Ramos (cell line): ENCODE results near the gene HOXD8.

ENCODE experiments used
- in situ Hi-C: fragments of 300-500 bp; cut with MboI; formaldehyde crosslinking; loops from one replicate; pipeline ENCODE4 v1.14.3; 2022; ENCODE audit warnings: low sequenced_read_pairs; ENCODE audit not compliant: unreplicated experiment

The HOXD8 gene

DNA sequence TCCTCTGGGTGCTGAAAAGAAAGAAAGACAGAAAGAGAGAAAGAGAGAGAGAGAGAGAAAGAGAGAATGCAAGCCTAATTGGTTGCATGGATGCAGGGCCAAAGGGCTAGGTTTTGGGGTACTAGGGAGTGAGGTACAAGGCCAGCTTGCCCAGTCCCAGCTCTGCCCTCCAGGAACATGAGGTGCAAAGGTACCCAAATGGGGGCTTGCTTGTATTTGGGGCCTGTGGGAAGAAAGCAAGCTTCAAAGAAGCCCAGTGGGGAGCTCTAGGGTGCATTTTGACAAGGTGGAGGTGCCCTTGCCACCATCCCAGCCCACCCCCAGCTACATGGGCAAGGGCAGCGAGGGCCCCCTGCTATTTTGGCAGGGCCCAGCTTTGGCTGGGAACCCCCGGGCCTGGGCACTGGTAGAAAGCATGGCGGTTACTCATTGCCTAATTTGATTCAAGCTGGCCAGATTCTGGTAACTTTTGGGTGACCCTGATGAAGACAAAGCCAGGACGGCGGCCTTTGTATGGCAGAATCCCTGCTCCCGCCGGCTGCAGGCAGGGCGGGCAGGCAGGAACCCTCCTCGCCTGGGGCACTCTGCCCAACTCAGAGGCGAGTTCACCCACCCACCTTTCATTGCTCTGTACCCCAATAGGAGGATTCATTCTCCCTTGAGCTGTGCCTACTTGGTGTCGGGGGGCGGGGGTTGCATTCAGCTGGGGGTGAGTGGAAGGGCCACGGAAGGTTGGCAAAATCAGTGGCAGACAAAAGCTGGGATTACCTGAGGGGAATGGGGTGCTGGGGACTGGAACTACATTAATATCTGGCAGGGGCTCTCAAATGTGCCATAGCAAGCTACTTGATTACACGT lies 21.3 kb downstream of the HOXD8 start:
- in situ Hi-C loops: no loop called here

DNA sequence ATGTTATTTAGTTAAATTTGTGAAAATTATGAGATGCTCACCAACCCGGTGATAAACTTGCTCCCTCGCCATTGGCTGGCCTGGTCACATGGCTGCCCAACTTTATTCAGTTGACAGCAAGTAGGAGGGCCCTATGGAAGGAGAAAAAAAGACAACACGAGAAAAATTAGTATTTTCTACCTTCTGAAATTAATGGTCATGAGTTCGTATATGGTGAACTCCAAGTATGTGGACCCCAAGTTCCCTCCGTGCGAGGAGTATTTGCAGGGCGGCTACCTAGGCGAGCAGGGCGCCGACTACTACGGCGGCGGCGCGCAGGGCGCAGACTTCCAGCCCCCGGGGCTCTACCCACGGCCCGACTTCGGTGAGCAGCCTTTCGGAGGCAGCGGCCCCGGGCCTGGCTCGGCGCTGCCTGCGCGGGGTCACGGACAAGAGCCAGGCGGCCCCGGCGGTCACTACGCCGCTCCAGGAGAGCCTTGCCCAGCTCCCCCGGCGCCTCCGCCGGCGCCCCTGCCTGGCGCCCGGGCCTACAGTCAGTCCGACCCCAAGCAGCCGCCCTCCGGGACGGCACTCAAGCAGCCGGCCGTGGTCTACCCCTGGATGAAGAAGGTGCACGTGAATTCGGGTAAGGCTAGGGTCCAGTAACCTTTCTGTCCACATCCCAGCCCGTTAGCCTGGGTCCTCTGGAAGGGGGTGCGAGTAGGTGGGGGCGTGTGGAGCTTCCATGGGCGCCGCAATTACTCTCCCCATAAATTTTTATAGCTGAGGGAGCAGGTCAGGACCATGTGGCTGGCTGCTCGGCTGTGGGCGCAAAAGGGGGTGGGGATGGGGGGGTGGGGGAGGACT lies 22.2 kb downstream of the HOXD8 start, which contains the start of gene HOXD4:
TSS of gene HOXD4 (plus strand) at position 109 of the 846 bp plus-strand sequence. CDS start at position 193, 84 bp downstream.
- in situ Hi-C loops: no loop called here

DNA sequence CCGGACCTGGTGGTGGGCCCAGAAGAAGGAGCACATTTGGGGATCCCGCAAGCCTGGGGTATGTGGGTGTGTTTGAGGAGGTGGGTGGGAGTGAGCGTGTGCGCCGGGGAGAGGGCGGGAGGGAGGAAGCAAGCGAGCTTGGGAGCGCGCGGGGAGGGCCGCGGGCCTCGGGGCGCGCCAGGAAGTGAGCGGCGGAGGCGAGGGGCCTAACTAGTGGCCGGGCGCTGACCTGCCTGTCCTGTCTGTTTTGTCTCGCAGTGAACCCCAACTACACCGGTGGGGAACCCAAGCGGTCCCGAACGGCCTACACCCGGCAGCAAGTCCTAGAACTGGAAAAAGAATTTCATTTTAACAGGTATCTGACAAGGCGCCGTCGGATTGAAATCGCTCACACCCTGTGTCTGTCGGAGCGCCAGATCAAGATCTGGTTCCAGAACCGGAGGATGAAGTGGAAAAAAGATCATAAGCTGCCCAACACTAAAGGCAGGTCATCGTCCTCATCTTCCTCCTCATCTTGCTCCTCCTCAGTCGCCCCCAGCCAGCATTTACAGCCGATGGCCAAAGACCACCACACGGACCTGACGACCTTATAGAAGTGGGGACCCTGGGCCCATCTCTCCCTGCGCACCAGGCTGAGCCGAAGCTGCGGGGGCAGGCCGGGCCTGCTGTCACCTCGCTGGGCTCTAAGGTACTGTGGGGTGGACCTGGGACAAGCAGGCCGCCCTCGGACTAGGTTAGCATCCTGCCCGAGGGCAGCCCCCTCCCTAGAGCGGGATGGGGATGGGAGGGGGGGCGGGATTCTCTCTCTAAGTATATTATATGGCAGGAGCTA lies 23.1 kb downstream of the HOXD8 start:
- in situ Hi-C loops: no loop called here

DNA sequence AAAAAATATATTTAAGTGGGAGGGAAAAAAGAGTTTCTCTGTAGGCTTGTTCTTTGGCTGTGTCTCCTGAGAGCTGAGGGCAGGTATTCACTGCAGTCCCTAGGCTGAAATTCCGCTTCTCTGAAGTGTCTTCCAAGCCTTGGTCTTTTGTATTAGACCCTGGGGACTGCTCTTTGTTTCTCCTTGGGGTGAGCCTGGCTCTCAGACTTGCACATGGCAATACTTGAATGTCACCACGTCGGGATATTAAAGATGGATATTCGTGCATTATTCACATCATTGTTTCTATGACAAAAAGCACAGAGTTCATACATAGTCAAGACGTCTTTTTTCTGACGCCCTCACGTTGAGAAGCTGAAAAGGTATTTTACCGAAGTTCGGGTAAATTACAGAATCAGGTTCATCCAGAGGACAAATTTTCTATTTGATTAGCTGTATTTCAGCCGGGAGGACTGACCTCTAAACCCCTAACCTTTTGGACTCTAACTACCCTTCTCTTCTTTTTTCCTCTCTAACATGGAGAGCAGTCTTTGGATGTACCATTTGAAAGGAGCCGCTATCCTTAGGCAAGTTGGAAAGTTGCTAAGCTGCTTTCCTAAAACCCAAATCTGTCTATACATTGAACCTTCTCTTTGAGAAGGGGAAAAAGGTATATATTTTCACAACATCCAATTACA lies 25.2 kb downstream of the HOXD8 start:
- in situ Hi-C loops: no loop called here

DNA sequence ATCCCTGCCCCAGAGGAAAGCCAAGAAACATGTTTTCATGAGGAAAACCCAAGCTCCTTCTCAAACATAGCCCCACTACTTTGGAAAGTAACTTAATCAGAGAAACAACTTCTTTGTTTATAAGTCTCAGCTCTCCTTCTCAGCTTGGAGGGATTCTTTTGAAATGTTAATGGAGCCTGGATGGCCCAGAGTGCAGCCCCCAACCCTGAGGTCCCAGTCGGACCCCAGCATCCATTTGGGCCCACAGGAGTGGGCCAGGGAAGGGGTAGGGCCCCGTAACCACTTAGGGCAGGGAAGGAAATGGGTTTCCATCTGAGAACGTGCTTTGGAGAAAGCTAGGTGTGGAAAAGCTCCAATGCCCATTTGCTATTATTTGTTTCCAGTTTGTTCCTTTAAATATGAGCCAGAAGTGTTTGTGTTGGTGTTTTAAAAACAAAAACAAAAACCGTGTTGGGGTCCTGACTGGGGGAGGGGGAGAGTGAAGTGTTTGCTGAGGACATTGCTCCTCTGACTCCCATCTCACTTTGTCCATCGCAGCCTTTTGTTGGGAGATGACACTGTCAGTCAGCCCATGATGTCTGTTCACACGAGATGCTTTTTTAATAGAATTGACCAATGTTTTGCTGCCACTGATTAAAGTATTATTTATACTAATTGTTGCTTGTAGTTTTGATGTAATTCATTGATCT lies 26.0 kb downstream of the HOXD8 start:
- in situ Hi-C loops: no loop called here

DNA sequence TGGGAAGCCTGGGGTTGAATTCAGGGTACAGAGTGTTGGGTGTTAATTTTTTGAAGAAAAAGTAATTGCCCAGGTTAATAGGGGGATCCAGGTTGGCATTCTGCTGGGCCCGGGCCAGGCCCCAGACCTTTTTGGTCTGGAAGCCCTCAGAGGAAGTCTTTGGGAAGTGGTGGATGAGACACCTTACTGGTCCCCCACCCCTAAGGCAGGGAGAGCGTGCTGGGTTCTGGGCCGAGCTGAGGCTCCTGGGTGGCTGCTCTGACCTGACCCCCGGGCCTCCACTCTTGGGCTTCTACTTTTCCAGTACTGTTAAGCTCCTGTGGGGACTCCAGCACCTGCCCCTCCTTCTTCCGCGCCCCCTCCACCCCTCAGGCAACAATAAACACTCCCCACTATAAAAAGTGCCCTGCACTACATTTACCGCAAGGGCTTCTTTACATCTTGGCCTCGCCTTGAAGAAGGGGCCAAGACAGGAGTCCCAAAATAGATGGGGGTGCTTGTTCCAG lies 26.8 kb downstream of the HOXD8 start:
- in situ Hi-C loops: no loop called here

DNA sequence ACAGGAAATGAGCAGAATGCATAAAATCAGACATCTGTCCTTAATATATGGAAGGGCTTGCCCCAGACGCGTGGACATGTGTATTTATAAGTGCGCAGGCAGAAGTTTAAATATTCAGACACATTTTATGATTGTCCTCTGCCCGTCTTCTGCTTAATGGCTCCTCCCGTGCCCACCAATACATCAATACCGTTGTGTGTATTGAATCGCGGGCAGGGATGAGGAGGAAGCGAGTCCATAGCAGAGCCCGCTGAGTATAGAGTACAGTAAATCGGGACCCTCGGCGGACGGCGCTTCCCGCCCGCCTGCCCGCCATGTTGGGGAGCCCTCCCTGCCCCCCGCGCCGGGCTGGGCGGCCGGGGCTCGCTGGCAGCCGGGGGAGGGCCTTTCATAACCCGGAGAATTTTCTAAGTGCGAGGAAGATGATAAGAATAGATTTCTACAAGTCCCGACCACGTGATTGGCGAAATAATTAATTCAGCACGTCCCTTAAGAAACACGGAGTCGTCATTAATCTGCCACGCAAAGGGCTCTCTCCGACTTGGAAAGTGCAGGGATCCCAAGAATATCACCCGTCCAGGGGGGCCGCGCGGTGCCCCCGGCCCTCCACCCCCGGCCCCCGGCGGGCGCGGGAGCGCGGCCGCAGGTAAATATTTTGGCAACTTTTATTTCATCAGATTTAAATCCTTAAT lies 27.4 kb downstream of the HOXD8 start, which contains the start of gene HOXD3:
TSS of gene HOXD3 (plus strand) at position 501 of the 692 bp plus-strand sequence. CDS start 11,808 bp downstream, outside the sequence.
- in situ Hi-C loops: no loop called here

DNA sequence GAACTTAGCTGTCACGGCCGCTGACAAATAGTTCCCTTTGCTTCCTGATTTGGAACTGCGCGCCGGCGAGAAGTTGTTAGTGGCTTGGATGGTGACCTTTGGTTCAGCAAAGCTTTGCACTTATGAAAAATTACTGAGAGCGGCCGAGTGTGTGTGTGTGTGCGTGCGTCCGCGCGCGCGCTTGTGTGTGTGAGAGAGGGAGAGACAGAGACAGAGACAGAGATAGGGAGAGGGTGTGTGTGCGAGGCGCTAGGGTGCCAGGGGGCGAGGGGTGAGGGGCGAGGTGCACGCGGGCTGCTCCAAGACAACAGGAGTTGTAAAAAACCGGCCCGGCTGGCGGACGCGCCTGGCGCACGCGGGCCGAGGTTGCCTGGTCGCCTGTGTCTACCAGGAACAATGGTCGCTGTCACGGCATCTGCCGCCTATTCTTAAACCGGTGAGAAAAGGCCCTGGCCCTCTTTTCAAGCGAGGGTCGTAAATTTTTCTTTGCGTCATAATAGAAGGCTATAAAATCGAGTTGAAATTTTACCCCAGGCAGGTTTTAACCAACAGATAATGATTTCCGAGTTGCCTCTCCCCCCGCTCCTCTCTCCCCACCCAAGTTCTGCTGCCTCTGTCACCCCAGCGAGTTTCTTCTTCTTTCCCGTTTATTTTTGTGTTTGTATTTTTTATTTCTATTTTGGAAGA lies 28.1 kb downstream of the HOXD8 start:
- in situ Hi-C loops: no loop called here

DNA sequence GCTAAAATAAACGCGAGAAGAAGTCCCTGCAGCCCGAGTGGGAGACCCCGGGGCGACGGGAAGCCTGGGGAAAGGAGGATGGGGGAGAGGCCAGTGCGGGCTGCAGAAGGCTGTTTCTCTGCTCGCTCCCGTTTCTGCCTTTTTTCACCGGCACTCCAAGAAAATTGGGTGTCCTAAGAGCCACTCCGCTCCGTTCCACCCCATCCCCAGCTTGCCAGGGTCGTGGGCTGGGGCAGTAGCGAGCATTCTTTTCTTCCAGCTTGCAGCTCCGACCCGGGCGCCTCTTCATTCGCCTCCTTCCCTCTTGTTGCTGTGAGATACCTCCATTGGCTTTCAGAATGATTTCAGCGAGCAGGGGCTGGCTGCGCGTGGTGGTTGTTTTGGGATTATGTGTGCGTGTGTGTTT lies 28.7 kb downstream of the HOXD8 start:
- in situ Hi-C loops: no loop called here

DNA sequence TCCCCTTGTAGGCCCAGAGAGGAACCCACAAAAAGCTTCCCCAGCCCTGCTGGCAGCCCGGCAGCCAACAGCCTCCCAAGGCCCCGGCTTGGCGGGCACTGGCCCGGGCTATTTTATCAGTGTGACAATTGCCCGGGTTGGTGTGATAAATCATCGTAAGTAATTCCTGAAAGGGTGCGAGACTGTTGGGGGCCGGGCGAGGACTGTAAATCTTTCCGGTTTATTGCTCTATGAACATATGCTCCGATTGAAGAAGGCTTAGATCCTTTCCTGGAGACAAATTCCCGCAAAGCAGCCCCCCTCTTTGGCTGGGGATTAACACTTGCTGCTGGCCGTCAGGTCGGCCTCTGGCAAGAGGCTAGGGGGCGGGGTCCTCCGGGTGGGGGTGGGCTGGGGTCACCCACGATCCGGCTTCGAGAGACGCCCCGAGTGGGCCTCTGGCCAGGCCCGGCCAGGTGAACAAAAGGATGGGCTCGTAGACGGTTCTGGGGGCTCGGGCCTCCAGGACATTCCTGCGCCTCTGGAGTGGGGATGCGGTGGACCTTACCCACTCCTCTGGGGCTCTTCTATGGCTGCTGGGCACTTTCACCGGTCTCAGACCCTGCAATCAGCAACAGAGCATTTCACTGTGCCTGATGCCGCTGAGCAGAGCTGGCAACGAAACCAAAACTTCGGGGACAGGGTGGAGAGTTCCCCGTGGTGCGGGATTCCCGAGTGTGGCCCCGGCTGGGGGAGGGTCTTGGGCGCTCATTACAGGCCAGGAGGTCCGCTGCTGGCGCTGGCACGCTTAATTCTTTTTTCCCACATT lies 29.6 kb downstream of the HOXD8 start:
- in situ Hi-C loops: no loop called here

DNA sequence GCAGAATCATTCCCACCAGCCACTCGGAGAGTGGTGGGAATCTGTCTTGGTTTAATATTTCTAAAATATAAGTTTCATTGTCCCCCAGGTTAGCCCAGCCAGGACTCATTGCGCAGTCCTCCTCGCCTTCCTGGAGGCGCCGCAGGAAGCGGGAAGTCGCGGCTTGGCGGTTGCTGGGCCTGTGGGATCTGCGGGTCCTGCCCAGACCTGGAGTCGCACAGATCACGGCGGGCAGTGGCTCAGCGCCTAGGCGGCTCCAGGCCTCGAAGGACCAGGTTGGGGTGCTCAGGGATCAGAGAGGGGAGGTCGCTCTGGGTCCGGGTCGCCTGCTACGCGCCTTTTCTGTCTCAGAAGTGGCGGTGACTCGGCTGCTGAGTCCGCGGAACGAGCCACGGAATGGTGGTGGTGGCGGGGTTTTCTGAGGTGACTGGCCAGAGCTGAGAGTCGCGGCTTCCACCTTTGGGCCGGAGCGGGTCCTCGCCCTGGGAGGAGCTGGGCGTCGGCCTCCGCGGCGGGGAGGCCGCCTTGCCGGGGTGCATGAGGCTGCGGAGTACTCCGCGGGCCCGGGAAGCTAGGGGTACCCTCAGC lies 30.3 kb downstream of the HOXD8 start:
- in situ Hi-C loops: no loop called here

DNA sequence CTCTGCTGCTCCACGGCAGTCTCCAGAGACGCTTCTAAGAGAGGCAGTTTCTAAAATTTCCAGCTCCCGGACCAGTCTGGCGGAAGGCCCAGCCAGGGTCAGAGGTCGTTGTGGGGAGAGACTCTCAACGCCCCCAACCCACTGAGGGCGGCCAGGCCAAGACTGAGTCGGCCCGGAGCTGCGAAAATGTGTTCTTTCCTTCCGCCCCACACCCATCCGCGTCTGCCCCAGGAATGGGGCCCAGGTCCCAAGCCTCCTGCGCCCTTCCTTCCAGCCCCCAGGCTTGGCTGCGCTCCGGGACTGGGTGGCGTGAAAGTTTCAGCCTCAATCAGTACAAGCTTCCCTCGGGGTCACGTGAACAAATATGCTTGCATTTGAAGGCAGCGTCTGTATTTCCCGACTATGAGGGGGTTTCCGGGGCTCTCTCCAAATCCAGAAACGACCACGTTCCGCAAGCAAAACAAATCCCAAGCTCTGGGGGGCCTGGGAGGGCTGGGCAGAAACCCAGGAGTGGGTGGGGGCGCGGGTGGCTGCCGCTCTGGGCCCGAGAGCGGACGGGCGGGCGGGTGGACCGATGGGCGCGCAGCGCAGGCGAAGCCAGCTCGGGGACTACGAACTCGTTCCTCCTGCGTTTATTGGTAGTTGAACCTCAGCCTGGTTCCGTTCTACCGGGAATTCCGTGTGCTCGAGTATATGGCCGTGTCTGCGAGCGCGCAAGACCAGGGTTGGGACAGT lies 30.9 kb downstream of the HOXD8 start:
- in situ Hi-C loops: no loop called here

DNA sequence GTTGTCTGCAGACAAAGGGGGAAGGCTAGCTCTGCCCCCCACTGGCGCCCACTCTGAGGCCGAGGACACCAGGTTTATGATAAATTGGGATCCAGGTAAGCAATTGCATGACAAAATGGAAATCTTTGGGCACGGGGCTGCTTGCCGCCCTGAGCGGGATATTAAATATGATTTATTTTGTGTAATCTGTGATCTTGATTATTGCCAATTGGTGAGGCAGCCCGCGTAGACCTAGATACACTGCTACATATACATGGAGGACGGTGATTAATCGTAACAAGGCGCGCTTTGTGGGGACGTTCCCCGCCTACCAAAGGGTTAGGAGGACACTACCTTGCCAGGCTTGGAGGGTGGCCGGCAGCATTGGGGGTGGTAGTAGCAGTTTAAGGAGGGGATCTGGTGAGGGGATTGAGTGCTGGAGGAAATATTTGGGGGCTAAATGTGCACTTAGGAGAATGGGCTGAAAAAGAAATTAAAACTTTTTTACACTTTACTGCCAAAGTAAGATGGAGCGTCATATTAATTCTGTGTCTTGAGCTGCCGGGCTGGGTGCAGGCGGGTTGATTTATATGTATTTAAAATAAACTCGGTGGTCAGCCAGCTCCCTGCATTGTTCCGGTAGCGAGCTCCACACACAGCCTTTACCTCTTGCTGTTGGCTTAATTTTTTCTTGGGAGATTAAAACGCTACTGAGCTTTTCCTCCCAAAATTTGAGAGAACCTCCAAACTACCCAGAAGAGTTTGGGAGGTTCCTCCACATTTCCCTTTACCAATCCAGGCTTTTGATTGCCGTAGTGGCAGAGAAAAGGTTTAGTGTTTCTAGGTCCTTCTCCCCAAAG lies 31.7 kb downstream of the HOXD8 start:
- in situ Hi-C loops: no loop called here

DNA sequence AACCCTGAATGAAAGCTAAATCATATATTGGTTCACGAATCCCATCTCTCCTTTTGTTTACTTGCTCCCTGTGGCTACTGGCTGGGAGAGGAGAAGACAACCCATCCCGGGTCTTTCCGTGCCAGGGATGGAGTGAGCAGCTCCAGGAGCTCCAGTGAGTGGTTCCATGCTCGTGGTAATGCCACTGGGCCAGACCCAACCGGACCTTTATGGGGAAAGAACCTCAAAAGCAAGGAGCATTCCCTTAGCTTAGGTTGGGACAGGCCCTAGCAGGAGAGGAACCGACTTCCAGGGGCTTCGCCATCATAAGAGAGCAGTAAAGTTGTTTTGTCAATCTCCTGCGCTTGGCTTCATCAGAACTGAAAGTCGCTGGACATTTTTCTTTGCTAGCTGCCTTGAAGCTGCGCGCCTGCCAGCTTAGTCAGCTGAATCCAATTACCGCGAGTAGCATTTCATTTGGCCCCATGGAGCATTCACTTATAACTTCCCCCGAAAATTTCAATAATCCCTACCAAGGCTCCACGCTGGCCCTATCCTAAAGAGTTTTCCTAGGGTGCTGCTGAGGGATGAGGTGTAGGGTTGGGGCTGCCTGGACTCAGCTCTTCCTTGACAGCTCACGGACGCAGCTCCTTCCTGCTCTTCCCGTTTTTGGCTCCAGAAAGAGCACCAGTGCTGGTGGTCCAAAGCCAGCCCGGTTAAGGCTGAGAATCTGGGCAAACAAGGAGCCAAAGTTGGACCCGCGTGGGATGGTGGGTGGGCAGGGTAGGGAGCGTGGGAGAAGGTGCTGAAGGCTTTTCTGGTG lies 32.5 kb downstream of the HOXD8 start:
- in situ Hi-C loops: no loop called here
